GM12801 (cell line): ENCODE data around the gene HSPA1L.

Experiments
- CTCF ChIP-seq: IDR thresholded peaks from one replicate; pipeline ENCODE4 v1.5.1; 2011; ENCODE audit warnings: control low read depth; ENCODE audit not compliant: insufficient read length; ENCODE audit errors: extremely low read depth

Gene HSPA1L

DNA sequence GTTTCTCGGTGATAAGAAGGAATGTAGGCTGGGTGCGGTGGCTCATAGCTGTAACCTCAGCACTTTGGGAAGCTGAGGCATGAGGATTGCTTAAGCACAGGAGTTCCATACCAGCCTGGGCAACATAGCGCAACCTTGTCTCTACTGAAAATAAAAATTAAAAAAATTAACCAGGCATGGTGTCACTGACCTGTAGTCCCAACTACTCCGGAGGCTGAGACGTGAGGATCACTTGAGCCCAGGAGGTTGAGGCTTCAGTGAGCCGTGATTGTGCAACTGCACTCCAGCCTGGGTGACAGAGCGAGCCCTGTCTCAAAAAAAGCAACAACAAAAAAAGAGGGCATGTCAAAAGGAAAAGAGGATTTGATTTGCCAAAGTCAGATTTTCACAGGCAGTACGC, 43.6 kb upstream of the HSPA1L start:
- no peak for TF ChIP-seq CTCF

GRCh38 chr6:31851485-31851832, 36.4 kb upstream of the HSPA1L start:
- no peak for TF ChIP-seq CTCF

DNA sequence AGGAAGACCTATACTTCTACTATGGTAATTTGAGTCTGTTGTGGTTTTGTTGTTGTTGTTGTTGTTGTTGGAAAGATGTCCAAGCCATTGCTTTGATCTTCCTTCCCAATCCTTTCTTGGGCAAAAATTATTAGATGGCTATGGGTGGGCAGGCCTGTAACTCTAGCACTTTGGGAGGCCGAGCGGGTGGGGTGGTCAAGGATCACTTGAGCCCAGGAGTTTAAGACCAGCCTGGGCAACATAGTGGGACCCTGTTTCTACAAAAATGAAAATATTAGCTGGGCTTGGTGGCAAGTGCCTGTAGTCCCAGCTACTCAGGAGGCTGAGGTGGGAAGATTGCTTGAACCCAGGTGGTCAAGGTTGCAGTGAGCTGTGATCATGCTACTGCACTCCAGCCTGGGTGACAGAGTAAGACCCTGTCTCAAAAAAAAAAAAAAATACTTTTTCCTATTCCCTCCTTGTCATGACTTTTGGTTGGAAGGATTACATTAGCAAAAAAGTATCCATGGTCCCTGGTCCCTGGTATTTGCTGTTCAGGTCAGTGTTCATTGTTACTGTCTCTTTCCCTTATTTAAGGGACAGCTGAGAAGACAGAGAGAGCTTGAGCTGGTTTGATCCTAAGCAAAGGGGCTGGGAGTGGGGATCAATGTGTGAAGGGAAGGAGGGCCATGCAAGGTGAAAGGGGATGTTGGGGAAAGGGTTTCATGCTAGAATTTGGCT, 35.8 kb upstream of the HSPA1L start:
- no peak for TF ChIP-seq CTCF

DNA sequence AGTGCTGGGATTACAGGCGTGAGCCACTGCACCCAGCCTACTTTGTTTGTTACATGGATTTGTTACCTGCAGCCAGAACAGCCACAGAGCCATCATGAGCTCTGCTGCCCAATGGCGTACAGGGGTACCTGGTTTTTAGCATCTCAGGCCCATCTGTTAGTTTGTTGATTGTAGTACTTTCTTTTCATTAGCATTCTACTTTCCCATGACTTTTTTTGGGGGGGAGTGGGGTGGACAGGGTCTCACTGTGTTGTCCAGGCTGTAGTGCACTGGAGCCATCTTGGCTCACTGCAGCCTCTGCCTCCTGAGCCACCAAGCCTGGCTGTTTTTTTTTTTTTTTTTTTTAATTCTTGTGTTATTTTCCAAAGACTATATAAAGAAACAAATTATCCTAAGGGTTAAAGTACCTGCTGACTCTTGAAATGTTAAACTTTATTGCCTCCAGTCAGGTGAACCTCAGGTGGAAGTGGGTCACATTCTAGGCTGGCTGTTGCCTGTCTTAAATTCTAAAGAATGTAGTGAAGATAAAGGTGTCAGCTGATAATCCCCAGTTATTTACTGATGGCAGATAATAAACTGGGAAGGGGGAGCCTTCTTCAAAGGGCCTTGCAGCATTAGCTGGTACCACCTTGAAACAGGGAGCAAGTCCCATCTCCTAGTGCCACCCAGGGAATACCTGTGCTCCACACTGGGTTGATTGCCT, 32.3 kb upstream of the HSPA1L start:
- no peak for TF ChIP-seq CTCF

DNA sequence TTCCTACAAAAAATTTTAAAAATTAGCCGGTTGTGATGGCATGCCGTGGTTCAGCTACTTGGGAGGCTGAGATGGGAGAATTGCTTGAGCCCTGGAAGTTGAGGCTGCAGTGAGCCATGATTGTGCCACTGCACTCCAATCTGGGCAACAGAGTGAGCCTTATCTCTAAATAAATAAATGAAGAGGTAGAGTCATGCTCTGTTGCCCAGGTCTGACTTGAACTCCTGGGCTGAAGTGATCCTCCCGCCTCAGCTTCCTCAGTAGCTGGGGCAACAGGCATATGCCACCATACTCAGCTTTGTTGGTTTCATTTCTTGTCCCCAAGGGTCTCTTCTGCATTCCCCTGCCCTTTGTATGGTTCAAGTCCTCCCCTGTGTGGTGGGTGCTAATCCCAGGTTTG, 29.4 kb upstream of the HSPA1L start:
- no peak for TF ChIP-seq CTCF

GRCh38 chr6:31842053-31842452, 27.0 kb upstream of the HSPA1L start:
- no peak for TF ChIP-seq CTCF

DNA sequence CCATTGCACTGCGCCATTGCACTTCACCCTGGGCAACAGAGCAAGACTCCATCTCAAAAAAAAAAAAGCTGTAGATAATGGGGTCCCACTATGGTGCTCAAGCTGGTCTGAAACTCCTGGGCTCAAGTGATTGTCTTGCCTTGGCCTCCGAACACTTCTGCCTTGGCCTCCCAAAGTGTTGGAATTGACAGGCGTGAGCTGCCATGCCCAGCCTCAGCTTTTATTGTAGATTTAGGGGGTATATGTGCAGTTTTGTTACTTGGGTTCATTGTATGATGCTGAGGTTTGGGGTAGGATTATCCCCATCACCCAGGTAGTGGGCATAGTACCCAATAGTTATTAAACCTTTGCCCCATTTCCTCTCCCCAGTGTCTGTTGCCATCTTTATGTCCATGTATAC, 23.9 kb upstream of the HSPA1L start:
- no peak for TF ChIP-seq CTCF
